Dermis blood vessel endothelial cell (primary cell): Measurements from ENCODE around the gene RAB10. TPM values are rescaled to one million over a fixed set of nuclear protein-coding genes. Genes with fewer than 3 reads are reported as not detected.
"Not testable (repeated sequence)": the region's sequence is repeated elsewhere in the genome, so short reads cannot be mapped to it uniquely, and the experiment has no call there.

Experiments
- DNase-seq: peaks from one replicate; pipeline ENCODE4 v3.0.0; 2010
- total RNA-seq: library from RNA; depleted of rRNA; stranded (reverse); fragments of >200 nt; gene quantifications from 2 replicates; pipeline ENCODE4 v1.2.3, GENCODE V29; 2014

Gene RAB10
- total RNA-seq, 1 donor from 2014 or later: 101 TPM

DNA sequence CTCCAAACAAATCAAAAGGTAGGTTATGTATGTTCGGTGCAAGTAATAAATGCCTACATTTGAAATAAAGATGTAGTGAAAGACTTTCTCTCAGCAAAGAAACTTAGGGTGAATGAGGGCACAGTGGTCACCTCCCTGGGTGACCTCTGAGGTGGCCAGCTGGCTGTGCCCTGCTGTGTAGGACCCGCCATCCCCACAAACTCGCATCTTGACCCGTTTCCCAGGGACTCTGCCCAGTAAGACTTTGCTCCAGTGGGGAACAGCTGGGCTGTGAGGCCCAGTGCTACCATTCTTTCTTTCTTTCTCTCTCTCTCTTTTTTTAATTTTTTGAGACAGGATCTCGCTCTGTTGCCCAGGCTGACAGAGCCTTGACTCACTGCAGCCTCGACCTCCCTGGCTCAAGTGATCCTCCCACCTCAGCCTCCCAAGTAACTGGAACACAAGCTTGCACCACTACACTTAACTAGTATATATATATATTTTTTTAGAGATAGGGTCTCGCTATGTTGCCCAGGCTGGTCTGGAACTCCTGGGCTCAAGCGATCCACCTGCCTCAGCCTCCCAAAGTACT is 130.8 kb downstream of the RAB10 start:
- no peak for DNase-seq

GRCh38 chr2:26165403-26165802 is 131.5 kb downstream of the RAB10 start:
- no peak for DNase-seq

GRCh38 chr2:26166541-26166940 is 132.7 kb downstream of the RAB10 start:
- not testable (repeated sequence) for DNase-seq

DNA sequence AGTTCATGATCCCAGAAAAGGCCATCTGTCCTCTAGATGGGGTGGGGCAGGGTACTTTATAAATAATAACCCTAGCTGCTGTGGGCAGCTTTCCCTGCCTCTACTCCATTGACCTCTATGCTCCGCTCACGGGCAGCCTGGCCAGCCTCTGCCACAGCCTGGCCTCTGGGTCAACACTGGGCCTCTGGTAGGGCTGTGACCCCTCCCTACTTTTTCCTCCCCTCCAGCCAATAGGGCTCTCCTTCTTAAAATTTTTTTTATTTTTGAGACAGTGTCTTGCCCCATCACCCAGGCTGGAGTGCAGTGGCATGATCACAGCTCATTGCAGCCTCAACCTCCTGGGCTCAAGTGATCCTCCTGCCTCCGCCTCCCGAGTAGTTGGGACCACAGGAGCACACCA is 134.9 kb downstream of the RAB10 start:
- DNase-seq: no peak

DNA sequence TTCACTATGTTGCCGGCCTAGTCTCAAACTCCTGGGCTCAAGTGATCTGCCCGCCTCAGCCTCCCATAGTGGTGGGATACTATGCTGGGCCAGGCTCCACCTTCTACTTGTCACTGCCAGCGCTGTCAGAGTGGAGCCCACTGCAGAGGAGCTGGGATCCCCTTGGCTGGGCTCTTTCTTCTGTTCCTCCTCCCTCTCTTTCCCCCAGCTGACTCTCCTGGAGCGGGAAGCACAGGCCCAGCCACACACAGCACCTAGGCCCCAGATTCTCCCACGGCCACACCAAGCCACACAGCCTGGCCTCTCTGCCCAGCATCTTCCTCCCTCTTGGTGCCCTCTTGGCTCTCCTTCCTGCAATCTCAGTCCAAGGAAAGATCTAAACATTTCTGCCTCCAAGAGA is 135.3 kb downstream of the RAB10 start:
- DNase-seq: no peak

DNA sequence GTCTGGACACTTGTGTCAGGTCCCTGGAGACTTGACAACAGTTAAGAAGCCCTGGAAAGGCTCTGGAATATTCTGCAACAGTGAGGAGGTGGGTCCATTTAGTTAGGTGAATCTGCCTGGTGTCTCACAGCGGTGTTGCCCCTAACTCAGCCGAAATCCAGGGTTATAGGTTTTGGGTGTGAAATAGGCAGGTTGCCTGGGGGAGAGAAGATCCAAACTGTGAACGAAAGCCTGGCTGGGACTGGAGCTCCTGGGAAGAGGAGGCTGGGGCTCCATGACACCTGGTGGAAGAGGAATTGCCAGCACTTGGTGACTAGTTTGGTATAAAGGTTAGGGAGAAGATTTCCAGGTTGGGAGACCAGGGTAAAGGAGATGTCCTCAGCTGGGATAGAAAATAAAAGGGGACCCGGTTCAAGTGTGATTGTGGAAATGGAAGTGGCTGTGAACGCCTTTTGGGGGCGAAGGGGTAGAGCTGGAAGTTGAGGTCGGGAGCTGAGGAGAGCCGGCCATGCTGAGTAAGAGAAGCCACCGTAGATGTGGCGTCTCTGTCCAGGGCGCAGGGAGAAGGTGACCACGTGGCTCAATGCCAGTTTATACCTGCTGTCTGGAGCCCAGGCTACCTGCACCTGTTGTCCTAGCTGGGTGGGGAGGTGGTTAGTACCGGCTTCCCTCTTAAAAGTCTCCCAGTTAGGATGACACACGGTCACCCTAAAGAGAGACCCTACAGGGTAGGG is 136.0 kb downstream of the RAB10 start:
- no peak for DNase-seq

GRCh38 chr2:26170795-26171194 is 136.9 kb downstream of the RAB10 start:
- no peak for DNase-seq

GRCh38 chr2:26172189-26172870 is 138.4 kb downstream of the RAB10 start:
- DNase-seq: no peak

DNA sequence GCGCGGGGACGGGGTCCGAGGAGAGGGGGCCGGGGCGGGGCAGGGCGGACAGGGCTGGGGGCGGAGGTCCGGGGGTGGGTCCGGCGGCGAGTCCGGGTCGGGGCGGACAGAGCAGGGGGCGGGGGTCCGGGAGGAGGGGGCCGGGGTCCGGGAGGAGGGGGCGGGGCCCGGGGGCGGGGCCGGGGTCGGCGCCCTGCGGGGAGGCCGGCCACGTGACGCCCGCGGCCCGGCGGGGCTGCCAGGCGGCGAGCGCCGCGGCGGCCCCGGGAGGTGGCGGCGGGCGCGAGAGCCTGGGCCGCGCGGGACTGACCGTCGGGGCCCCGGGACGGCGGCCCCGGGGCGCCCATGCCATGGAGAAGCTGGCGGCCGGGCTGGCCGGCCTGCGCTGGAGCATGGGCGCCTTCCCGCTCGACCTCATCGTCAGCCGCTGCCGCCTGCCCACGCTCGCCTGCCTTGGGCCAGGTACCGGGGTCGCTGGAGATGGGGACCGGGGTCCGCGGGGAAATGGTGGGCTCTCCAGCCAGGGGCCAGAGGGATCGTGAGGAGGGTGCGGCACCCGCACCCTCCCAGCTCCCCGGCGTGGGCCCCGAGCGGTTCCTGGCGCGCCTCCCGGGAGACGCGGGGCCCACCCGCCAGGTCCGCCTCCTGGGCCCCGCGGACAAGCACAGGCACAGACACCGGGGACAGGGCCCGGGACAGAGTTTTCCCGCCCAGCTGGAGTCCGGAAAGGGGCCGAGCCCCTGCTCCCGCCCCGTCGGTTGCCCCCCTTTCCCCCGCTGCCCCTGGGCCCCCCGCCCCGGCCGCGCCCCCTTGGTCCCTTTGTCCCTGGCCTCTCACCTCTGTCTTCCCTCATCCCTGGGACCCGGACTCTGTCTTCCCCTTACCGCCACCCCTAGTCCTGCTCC is 139.2 kb downstream of the RAB10 start, which contains the start of gene GAREM2:
Gene GAREM2, plus strand, starts transcription at position 218 of the 905 bp plus-strand sequence. Its CDS starts 133 bp downstream, at position 351.
- DNase-seq: no peak

GRCh38 chr2:26173776-26174482 is 140.0 kb downstream of the RAB10 start:
- no peak for DNase-seq

DNA sequence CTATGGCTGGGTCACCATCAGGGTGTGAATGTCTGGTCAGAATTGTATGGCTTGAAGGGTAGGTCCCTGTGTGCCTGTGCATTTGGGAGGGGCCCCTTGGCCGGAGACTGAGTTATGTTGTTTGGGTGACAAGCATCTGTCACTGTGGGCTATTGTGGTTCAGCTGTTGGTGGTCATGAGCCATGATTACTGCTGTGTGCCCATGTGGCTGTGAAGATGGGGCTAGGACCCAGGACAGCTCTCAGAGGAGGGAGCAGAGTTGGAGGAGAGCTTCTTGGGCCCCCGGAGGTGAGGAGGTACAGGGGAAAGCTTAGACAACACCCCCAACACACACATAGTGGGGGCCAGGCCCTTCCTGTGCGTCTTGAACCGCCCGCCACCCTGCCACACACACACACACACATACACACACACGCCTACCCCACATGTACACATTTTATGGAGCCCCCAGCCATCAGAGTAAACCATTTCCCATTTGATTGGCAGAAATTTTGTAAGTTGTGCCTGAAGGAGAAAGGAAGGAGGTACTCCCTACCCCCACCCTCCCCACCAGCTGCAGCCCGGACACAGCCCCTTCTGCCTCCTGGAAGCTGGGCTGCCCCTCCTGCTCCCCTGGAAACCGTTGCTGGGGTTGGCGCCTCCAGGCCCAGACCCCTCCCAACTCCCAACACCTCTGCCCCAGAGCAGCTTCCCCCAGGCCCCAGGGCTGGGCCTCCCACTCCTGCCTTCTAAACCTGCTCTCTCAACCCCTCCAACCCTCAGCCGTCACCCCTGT is 141.0 kb downstream of the RAB10 start:
- no peak for DNase-seq

- DNase-seq: no peak
These were observed 141.8 kb downstream of the RAB10 start for GRCh38 chr2:26175466-26176278.

- DNase-seq: no peak
These were observed 142.4 kb downstream of the RAB10 start for GRCh38 chr2:26176279-26176615.

- DNase-seq: no peak
These were observed 143.2 kb downstream of the RAB10 start for GRCh38 chr2:26177122-26177521.

DNA sequence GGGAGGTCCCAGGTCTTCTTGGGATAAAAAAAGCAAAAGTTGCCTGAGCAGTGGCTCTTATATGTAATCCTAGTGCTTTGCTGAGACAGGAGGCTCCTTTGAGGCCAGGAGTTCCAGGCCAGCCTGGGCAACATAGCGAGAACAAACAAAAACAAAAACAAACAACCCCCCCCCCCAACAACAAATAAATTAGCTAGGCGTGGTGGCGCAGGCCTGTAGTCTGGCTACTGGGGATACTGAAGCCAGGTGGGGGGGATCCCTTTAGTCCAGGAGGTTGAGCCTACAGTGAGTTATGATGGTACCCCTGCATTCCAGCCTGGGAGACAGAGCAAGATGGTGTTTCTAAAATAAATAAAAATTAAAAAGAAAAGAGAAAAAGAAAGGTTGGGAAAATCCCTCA is 144.4 kb downstream of the RAB10 start:
- DNase-seq: no peak

DNA sequence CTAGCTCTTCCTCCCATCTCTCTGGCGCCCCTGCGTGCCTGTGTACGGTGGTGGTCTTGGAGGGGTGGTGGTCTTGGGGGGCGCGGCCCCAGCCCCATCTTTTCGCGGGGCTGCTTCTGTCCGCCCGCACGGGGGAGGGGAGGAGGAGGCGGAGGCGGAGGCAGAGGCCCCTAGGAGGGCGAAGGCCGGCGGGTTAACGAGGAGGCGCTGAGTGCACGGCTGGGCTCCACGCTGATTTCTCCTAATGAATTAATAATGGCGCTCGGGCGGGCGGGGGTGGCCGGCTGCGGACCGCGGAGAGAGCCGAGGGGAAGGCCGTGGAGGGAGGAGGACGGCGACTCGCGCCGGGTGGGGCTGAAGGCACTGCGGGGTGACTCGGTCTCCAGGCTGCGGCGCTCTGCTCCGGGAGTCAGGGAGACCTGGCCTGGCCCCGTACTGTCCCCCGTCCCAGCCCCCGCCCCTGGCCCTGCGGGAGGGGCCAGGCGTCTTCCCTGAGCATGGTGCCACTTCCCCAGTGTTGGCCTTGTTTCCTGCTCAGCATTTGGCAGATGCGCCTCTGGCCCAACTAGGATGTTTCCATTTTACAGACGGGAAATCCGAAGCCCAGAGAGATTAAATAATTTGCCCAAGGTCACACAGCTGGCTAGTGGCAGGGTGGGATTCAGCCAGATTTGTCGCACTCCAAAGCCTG is 145.0 kb downstream of the RAB10 start:
- DNase-seq: peak; percentile 33

- DNase-seq: peak; percentile 55
These were observed 145.6 kb downstream of the RAB10 start for GRCh38 chr2:26179446-26179913.

DNA sequence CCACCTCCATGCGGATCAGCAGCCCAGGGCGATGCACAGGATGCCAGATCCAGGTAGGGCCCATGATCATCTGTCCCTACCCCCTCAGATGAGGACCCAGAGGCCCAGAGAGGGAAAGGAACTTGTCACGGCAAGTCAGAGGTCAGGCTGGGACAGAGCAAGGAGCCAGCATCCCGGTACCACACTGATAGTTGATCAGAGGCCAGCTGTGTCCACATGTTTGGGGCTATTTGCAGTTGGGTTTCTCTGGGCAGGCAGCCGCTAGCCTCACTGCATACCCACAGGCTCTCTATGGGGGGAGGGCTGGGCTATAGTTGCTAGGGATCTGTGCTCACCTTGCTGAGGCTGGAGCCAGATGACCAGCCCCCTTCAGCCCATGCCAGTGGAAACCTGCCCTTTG is 148.6 kb downstream of the RAB10 start:
- no peak for DNase-seq

- DNase-seq: no peak
These were observed 149.2 kb downstream of the RAB10 start for GRCh38 chr2:26182887-26183630.
